Urinary bladder (tissue), 4 donors: ENCODE measurements around the gene PLXNA2. TPM values are rescaled to one million over a fixed set of nuclear protein-coding genes. Genes with fewer than 3 reads are reported as not detected.

ENCODE experiments used
- DNase-seq: peaks from one replicate; pipeline ENCODE4 v3.0.0-alpha.2; 2015; ENCODE audit errors: extremely low spot score
- H3K27ac ChIP-seq: one replicate; pipeline ENCODE4 v1.5.1; 2013; ENCODE audit warnings: low read depth, mild to moderate bottlenecking, moderate library complexity
- H3K36me3 ChIP-seq: one replicate; pipeline ENCODE4 v1.6.1; 2013; ENCODE audit warnings: mild to moderate bottlenecking, moderate library complexity; ENCODE audit not compliant: insufficient read depth
- H3K4me1 ChIP-seq: one replicate; pipeline ENCODE4 v1.6.1; 2013; ENCODE audit warnings: mild to moderate bottlenecking, moderate library complexity; ENCODE audit not compliant: insufficient read depth
- H3K4me3 ChIP-seq: one replicate; pipeline ENCODE4 v1.5.1; 2013; ENCODE audit warnings: low read depth, low read length
- WGBS: extraction: QIAGEN DNeasy Blood & Tissue Kit; methylation state at CpG from one replicate; pipeline ENCODE4 v1.1.7; 2013; 5-methylcytosine and 5-hydroxymethylcytosine counted together
- polyA plus RNA-seq: library from polyadenylated mRNA; stranded (reverse); fragments of 200-250 nt; gene quantifications from one replicate; pipeline ENCODE4 v1.2.3, GENCODE V29; 2013
- small RNA-seq: library from RNA; depleted of rRNA; stranded (forward); fragments of <200 nt; gene quantifications from one replicate; pipeline ENCODE3, GENCODE V24; 2014
- total RNA-seq: library from RNA; depleted of rRNA; stranded (reverse); fragments of >200 nt; gene quantifications from one replicate; pipeline ENCODE4 v1.2.3, GENCODE V29; 2014
- donor health status: healthy with polysubstance abuse.
- donor health status: healthy.

PLXNA2 gene
- total and polyA plus RNA-seq, 2 donors = 15.1 to 20.0 TPM

DNA sequence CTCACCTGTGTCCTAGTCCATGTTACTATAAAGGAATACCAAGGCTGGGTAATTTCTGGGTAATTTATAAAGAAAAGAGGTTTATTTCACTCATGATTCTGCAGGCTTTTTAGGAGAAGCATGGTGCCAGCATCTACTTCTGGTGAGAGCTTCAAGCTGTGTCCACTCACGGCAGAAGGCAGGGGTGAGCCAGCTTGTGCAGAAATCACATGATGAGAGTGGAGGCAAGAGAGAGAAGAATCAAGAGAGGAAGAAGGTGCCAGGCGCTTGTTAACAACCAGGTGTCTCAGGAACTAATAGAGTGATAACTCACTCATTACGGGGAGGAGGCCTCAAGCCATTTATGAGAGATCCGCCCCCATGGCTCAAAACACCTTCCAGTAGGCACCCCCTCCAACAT lies 265.7 kb downstream of the PLXNA2 start:
- Histone ChIP-seq H3K36me3 (no peaks in the 10 kb centered on the region), H3K4me3 (no peak overlapping the region), H3K27ac (no peak overlapping the region), H3K4me1 (no peaks in the 10 kb centered on the region)
- no peak for DNase-seq
- WGBS = 85% methylated on average over 4 of the region's 4 CpGs

DNA sequence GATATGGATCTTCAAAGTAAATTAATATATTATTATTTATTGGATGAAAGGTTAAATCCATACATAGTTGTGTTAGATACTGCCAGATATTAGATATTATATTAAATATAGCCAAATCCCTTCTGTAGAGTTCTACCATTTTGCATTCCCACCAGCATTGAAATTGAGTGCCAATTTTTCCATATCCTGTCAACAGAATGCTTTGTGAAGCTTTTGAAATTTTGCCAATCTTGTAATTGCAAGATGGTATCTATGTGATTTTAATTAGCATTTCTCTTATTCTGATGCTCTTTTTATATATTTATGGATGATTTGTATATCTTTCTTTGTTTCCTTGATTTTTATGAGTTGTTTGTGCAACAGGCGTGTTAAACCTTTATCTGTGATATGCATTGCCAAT lies 266.3 kb downstream of the PLXNA2 start:
- no peak for DNase-seq
- Histone ChIP-seq H3K27ac (no peak overlapping the region), H3K36me3 (no peaks in the 10 kb centered on the region), H3K4me1 (no peaks in the 10 kb centered on the region), H3K4me3 (no peak overlapping the region)
- 83% methylated on average over 1 of the region's 1 CpG for WGBS

GRCh38 chr1:207973898-207974568 lies 270.2 kb downstream of the PLXNA2 start:
- Histone ChIP-seq H3K36me3 (no peaks in the 10 kb centered on the region), H3K27ac (no peak overlapping the region), H3K4me1 (no peaks in the 10 kb centered on the region), H3K4me3 (no peak overlapping the region)
- no peak for DNase-seq
- WGBS = 78% methylated on average over 5 of the region's 5 CpGs

- no peak for DNase-seq
- 54% methylated on average over 5 of the region's 5 CpGs for WGBS
- H3K27ac ChIP-seq = no peak overlapping the region
- no peaks in the 10 kb centered on the region for H3K36me3 ChIP-seq
- no peaks in the 10 kb centered on the region for H3K4me1 ChIP-seq
- no peak overlapping the region for H3K4me3 ChIP-seq
Measured at GRCh38 chr1:207972337-207972736, 271.8 kb downstream of the PLXNA2 start.

Small RNAs within 50 kb of the gene (small RNA-seq; reads per million reads assigned to genes)
- not detected for gene AL606753.1
